SK-N-SH (cell line): ENCODE measurements around the gene TSC1.

ENCODE experiments used
- ELF1 ChIP-seq: IDR thresholded peaks from 2 replicates; pipeline ENCODE4 v1.4.0; 2012
- EZH2phosphoT487 ChIP-seq: fragments of 200-600 bp; sonication (generic); IDR thresholded peaks from 2 replicates; pipeline ENCODE4 v1.6.1; 2017; ENCODE audit warnings: low read depth, mixed run types, mild to moderate bottlenecking, antibody characterized with exemption, moderate library complexity, borderline replicate concordance
- GABPA ChIP-seq: IDR thresholded peaks from 2 replicates; pipeline ENCODE4 v1.4.0; 2012; ENCODE audit warnings: low read depth, mild to moderate bottlenecking
- RXRA ChIP-seq: IDR thresholded peaks from 2 replicates; pipeline ENCODE4 v1.4.0; 2012; ENCODE audit warnings: low read depth, mild to moderate bottlenecking, borderline replicate concordance
- TAF1 ChIP-seq: IDR thresholded peaks from 2 replicates; pipeline ENCODE4 v1.6.1; 2012; ENCODE audit warnings: low read depth, mild to moderate bottlenecking, low read length, moderate library complexity, borderline replicate concordance
- TF ChIP-seq, protein P1 (sequence below): fragments of 200-600 bp; sonication (generic); IDR thresholded peaks from 2 replicates; pipeline ENCODE4 v1.6.1; 2017; ENCODE audit warnings: antibody characterized with exemption, mild to moderate bottlenecking, moderate library complexity

DNA sequence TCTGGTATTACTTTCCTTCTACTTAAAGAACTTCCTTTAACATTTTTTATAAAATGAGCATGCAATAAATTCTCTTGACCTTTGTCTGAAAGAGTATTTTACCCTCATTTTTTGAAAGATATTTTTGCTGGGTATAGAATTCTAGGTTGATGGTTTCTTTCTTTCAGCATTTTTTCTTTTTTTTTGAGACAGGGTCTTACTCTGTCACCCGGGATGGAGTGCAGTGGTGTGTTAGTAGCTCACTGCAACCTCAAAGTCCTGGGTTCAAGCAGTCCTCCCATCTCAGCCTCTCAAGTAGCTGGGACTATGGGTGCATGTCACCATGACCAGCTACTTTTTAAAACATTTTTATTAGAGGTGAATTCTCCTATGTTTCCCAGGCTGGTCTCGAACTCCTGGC lies 10.7 kb upstream of the TSC1 start:
- TF ChIP-seq RXRA, result no peak
- TF ChIP-seq, protein P1, sequence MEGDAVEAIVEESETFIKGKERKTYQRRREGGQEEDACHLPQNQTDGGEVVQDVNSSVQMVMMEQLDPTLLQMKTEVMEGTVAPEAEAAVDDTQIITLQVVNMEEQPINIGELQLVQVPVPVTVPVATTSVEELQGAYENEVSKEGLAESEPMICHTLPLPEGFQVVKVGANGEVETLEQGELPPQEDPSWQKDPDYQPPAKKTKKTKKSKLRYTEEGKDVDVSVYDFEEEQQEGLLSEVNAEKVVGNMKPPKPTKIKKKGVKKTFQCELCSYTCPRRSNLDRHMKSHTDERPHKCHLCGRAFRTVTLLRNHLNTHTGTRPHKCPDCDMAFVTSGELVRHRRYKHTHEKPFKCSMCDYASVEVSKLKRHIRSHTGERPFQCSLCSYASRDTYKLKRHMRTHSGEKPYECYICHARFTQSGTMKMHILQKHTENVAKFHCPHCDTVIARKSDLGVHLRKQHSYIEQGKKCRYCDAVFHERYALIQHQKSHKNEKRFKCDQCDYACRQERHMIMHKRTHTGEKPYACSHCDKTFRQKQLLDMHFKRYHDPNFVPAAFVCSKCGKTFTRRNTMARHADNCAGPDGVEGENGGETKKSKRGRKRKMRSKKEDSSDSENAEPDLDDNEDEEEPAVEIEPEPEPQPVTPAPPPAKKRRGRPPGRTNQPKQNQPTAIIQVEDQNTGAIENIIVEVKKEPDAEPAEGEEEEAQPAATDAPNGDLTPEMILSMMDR, result no peak
- no peak for TF ChIP-seq TAF1
- TF ChIP-seq ELF1, result no peak
- TF ChIP-seq EZH2phosphoT487, result no peak
- TF ChIP-seq GABPA, result no peak
